COLO668 (cell line): ENCODE data around the gene ZGLP1.
A peak's percentile ranks its signal among the peaks of the same experiment; 100 is the strongest.

Source experiments
- DNase-seq: peaks from one replicate; lab custom pipeline; 2025; ENCODE audit not compliant: unreplicated experiment; lab: John Stamatoyannopoulos, UW

The ZGLP1 gene

DNA sequence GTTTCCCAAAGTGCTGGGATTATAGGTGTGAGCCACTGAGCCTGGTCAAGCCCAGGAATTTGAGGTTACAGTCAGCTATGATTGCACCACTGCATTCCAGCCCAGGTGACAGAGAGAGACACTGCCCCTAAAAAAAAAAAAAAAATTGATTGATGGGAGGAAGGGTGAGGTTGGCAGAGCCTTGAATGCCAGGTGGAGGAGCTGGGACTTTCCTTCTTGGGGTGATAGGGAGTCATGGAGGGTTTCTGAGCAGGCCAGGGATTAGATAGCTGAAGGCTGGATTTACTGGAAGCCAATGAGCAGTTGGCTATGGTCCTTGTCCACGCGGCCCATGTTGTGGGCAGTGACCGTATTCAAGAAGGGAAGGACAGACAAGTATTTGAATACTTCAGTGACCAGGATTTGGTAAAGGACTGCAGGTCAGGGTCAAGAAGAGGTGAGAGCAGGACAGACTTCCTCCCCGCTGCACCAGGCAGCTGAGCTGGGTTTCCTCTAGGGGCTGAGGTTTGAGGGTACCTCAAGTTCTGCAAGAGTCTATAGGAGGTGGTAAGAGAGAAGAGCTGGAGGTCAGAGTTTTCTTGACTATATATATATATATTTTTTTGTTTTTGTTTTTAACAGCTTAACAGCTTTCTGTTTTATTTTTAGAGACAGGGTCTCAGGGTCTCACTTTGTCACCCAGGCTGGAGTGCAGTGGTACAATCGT is 29.7 kb downstream of the ZGLP1 start:
- no peak for DNase-seq

DNA sequence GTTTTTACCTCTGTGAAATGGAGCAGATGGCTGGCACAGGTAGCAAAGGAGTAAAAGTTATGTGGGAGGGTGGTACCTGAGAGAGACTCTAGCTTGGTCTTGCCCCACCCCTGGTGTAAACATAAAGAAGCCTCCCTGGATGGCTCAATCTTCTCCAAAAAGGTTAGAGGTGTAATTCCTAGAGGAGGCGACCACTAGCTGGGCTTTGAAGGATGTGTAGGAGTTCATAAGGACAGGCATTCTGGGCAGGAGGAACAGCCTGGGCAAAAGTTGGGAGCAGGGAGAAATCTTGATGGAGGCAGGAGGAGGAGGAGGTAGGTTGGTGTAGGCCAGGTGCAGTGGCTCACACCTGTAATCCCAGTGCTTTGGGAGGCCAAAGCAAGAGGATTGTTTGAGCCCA is 30.7 kb downstream of the ZGLP1 start:
- no peak for DNase-seq

DNA sequence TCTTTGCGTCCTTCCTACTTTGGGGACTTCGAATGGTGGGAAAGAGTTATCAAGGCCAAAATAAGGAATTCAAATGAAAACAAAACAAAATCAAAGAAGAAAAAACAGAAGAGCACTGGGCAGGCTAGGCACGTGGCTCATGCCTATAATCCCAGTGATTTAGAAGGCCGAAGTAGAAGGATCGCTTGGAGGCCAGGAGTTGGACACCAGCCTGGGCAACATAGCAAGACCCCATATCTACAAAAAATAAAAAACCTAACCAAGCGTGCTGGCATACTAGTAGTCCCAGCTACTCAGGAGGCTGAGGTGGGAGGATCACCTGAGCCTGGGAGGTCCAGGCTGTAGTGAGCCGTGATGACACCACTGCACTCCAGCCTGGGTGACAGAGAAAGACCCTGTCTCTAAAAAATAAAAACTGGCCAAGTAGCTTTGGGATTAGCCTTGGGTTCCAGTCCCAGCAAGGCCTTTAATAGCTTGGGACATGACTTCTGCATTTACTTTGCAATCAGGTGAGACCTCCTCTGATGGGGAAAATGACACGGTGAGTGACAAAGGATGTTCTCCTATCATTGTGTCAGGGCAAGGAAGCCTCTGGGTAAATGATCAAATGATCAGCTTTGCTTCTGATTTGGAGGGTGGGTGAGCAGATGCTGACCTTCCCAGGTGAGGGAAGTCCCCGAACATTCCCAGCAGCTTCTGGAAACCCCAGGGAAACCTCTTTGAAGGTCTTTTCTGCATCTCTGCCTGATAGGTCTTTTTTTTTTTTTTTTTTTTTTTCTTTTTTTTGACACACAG is 31.6 kb downstream of the ZGLP1 start:
- no peak for DNase-seq

DNA sequence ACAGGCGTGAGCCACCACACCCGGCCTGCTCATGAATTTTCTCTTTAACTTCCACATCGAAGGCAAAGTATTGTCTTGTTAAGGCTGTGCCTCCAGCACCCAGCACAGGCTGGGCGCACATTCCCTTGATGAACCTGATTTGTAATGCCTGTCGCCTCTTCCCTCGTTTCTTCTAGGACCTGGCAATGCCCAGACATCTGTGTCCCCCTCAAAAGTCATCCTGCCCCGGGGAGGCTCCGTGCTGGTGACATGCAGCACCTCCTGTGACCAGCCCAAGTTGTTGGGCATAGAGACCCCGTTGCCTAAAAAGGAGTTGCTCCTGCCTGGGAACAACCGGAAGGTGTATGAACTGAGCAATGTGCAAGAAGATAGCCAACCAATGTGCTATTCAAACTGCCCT is 35.0 kb downstream of the ZGLP1 start:
- no peak for DNase-seq

DNA sequence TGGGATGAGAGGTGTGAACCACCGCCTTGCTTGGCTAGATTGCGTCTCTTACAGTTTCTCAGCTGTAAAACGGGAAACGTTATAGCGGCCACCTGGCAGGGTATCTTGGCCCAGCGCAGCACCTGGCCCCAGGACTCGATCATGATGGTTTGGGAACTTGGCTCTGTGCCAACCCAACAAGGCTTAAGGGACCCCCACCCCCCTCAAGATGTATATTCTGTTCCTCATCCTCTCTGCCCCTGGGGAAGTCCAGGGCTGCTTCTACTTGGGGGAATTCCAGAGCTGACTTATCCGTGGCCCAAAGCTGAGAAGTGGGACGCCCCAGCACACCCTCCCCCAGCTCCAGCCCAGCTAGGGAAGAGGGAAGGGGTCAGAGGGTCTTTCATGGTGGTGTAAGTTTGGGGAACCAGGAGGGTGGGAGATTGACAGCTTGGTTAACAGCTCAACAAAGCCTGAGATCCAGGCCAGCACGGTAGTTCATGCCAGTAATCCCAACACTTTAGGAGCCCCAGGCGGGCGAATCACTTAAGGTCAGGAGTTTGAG is 38.0 kb downstream of the ZGLP1 start:
- DNase-seq: no peak

DNA sequence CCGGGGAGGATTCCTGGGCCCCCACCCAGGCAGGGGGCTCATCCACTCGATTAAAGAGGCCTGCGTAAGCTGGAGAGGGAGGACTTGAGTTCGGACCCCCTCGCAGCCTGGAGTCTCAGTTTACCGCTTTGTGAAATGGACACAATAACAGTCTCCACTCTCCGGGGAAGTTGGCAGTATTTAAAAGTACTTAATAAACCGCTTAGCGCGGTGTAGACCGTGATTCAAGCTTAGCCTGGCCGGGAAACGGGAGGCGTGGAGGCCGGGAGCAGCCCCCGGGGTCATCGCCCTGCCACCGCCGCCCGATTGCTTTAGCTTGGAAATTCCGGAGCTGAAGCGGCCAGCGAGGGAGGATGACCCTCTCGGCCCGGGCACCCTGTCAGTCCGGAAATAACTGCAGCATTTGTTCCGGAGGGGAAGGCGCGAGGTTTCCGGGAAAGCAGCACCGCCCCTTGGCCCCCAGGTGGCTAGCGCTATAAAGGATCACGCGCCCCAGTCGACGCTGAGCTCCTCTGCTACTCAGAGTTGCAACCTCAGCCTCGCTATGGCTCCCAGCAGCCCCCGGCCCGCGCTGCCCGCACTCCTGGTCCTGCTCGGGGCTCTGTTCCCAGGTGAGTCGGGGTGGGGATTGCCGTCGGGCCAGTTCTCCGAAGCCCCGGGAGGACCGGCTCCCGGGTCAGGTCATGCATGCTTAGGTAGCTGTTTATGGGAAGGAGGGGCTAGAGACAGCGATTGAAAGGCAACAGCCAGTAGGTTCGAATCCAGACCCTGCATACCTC is 38.8 kb downstream of the ZGLP1 start, which contains the start of gene ICAM1:
Gene ICAM1, plus strand, starts transcription at position 505 of the 779 bp plus-strand sequence. Its CDS starts 40 bp downstream, at position 545.
- DNase-seq: peak; percentile 60

DNA sequence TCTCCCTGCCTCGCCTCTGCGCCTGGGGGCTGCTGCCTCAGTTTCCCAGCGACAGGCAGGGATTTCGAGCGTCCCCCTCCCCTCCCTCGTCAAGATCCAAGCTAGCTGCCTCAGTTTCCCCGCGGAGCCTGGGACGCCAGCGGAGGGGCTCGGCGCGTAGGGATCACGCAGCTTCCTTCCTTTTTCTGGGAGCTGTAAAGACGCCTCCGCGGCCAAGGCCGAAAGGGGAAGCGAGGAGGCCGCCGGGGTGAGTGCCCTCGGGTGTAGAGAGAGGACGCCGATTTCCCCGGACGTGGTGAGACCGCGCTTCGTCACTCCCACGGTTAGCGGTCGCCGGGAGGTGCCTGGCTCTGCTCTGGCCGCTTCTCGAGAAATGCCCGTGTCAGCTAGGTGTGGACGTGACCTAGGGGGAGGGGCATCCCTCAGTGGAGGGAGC is 39.4 kb downstream of the ZGLP1 start:
- DNase-seq: peak; percentile 21

DNA sequence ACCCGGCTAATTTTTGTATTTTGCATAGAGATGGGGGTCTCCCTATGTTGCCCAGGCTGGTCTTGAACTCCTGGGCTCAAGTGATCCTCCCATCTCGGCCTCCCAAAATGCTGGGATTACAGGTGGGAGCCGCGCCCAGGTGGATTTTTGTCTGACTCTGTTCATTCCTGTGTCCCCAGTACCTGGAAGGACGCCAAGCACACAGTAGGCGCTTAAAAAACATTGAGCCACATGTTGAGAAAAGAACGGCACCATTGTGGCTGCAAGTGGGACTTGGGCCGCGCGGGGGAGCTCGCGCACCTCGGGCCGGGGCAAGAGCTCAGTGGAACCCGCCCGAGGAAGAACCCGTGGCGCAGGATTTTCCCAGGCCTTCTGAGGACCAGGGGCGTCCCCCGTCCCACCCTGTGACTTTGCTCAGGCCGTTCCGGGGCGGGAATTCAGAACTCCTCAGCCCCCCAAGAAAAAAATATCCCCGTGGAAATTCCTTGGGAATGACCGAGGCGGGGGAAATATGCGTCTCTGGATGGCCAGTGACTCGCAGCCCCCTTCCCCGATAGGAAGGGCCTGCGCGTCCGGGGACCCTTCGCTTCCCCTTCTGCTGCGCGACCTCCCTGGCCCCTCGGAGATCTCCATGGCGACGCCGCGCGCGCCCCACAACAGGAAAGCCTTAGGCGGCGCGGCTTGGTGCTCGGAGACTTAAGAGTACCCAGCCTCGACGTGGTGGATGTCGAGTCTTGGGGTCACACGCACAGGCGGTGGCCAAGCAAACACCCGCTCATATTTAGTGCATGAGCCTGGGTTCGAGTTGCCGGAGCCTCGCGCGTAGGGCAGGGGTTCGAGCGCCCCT is 40.1 kb downstream of the ZGLP1 start:
- DNase-seq: peak; percentile 70

DNA sequence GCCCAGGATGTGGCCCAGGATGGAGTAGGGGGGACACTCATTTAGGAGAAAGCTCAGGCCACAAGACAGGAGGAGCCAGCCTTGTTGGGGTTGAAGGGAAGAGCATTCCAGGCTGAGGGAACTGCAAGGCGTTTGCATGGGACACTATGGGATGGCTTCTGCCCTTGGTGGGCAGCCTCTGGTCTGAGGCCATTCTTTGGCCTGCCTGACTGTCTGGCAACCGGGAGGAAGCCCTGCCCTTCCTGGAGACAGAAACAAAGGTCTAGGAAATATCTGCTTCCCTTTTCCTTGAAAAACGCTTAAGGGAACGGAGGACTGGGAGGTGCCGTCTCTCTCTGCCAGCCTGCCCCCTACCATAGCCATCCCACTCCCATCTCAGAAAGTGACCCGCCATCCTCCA is 41.5 kb downstream of the ZGLP1 start:
- no peak for DNase-seq

DNA sequence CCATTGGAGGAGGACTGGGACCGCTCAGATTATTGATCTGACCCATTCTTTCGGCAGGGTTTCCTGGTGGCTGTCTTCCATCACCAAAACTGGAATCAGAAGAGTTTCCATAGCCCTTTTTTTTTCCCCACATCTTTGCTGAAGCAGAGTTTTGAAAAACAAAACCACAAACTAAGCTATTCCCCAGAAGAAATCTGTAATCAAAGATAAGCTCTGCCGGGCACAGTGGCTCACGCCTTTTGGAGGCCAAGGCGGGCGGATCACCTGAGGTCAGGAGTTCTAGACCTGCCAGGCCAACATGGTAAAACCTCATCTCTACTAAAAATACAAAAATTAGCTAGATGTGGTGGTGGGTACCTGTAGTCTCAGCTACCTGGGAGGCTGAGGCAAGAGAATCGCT is 42.9 kb downstream of the ZGLP1 start:
- no peak for DNase-seq

DNA sequence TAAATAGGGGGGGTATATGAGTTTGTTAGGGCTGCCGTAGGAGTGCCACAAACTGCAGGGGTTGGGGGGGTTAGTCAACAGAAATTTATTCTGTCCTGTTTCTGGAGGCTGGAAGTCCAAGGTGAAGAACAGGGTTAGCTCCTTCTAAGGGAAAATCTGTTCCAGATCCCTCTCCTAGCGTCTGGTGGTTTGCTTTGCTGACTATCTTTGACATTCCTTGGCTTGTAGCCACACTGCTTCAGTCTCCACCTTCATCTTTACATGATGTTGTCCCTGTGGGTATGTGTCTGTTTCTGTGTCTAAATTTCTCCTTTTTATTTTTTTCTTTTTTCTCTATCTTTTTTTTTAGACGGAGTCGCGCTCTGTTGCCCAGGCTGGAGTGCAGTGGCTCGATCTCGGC is 46.8 kb downstream of the ZGLP1 start:
- DNase-seq: no peak

DNA sequence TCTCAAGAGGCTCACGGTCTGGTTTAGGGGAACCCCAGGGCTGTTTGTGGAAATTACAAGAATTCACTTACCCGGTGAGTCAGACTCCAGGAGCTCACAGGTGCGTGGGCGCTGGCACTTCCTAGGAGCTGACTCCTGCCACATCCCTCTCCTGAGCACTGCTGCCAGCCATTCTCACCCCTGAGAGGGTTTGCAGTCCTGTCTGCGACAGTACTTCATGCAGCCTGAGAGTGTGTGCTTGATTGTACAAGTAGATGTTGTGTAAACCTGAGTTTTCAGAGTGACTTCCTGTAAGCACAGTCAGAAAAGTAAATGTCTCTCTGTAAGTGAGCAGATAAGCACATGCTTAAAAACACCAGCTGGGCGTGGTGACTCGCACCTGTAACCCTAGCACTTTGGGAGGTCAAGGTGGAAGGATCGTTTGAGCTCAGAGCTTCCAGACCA is 49.5 kb downstream of the ZGLP1 start:
- no peak for DNase-seq

DNA sequence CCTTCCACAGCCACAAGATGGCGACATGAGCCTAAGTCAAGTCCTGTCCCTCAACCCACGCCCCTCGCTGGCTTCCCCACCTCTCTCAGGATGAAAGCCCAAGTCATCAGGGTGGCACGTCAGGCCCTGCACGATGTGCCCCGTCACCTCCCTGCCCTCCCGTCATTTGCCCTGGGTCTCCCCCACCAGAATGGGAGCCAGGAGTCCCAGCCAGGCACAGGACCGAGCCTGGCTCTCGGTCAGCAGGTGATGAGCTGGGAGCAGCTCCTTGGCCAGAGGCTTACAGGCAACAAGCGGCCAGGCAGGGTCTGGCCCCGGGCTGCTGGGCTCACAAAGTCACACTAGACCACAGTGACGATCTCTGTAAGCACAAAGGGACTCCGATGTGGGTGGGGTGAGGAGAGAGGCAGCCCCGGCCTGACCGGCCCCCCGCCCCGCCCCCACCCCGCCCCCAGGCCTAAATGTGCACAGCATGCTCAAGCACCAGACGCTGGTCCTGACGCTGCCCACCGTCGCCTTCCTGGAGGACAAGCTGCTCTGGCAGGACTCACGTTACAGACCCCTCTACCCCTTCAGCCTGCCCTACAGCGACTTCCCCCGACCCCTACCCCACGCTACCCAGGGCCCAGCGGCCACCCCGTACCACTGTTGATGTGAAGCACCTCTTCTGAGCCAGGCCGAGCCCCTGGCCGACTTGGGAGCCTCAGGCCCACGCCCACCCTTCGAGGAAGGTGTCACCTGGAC is 50.3 kb downstream of the ZGLP1 start:
- DNase-seq: peak; percentile 75

DNA sequence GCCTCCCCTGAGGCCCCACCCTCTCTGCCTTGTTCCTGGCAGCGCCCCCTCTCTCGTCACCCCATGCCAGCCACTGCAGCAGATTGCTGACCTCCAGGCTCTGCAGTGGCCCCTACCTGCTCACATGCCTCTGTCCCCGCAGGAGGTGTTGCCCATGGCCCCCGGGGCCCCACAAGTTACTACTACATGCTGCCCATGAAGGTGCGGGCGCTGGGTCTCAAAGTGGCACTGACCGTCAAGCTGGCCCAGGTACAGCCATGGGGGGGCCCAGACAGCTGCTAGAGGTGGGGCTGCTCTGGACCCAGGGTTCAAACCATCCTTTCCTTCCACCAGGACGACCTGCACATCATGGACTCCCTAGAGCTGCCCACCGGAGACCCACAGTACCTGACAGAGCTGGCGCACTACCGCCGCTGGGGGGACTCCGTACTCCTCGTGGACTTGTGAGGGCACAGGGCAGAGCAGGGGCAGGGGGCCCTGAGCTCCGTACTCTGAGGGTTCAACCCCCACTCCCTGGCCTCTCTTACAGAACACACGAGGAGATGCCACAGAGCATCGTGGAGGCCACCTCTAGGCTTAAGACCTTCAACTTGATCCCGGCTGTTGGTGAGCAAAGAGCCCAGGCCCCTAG is 51.4 kb downstream of the ZGLP1 start:
- DNase-seq: no peak

DNA sequence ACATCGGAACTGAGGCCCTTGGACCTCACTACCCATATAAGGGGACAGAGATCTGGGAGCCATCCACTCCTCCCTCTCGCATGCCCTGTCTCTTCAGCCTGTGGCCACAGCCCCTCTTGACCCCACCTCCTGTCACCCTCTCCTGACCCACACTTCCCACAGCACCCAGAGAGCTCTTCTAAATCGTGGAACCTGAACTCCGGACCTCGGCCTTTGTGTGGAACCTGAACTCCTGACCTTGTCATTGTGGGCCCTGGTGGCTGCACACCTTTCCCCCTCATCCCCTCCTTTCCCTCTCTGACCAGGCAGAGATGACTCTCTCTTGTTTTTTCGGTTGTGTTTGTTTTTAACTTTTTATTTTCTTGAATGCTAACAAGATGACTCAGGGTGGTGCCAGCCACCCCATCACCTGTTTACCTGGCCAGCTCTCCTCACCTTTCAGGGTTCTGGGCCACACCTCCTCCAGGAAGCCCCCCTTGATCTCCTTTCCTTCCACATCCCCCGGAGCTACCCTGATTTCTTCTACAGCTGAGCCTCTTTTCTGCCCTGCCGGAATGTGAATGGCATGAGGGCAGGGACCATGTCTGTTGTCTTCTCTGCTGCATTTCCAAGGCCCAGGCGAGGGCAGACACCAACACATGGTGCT is 52.5 kb downstream of the ZGLP1 start:
- no peak for DNase-seq

DNA sequence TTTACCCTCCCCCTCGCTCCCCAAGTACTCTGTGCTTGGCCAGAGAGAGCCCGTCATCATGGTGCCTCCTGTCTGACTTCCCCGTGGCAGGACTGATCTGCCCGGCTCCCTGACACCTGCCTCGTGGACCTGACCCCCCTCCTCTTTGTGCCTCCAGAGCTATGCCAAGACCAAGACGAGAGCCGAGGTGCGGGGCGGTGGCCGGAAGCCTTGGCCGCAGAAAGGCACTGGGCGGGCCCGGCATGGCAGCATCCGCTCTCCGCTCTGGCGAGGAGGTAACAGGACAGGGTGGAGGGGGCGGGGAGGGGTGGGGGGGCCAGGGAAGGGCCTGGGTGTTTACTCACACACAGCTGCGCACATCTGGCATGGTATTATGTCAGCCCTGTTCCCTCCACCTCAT is 53.1 kb downstream of the ZGLP1 start:
- DNase-seq: no peak

DNA sequence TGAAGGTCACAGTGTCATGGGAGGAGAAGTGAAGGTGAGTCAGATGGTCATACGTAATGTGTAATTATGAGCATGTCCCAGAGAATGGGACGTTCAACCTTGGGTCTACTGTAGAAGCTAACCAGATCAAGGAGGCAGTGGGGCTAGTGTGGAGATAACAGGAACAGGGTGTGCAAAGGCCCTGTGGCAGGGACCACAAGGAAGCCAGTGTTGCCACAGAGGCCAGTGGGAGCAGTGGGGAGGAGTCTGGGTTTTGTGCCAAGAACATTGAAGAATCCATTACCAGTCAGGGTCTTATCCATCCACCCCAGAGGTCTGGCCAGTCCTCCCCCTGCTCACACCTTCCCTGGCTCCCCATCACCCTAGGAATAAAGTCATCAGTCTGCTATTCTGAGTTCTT is 54.3 kb downstream of the ZGLP1 start:
- no peak for DNase-seq
